SU-DHL-6 (cell line): ENCODE results near the gene SERTAD2.

Experiments
- H2AFZ ChIP-seq: fragments of 200-600 bp; sonication (generic); 2 replicates; pipeline ENCODE4 v1.6.1; 2014; ENCODE audit warnings: low read depth, mild to moderate bottlenecking, moderate library complexity, mixed read lengths, antibody characterized with exemption, low read length; ENCODE audit not compliant: severe bottlenecking
- H3F3A ChIP-seq: fragments of 200-600 bp; shearing (Covaris generic); 2 replicates; pipeline ENCODE4 v1.6.0; 2016; ENCODE audit warnings: antibody characterized with exemption, mild to moderate bottlenecking; ENCODE audit not compliant: insufficient read depth
- H3K27ac ChIP-seq: fragments of 200-600 bp; sonication (generic); 2 replicates; pipeline ENCODE4 v1.5.1; 2016; ENCODE audit warnings: low read depth, mild to moderate bottlenecking, low read length, moderate library complexity, mixed read lengths
- H3K27me3 ChIP-seq: fragments of 200-600 bp; sonication (generic), shearing (Covaris generic); 2 replicates; pipeline ENCODE4 v1.6.0; 2014; ENCODE audit warnings: mild to moderate bottlenecking, low read length
- H3K36me3 ChIP-seq: fragments of 200-600 bp; sonication (generic); 2 replicates; pipeline ENCODE4 v1.6.1; 2014; ENCODE audit warnings: mild to moderate bottlenecking, low read length, mixed read lengths
- H3K4me2 ChIP-seq: fragments of 300-600, 200-600 bp; shearing (Covaris generic), sonication (generic); 2 replicates; pipeline ENCODE4 v1.6.0; 2014; ENCODE audit warnings: low read length, low read depth, mild to moderate bottlenecking; ENCODE audit not compliant: poor library complexity, severe bottlenecking
- H3K4me3 ChIP-seq: fragments of 200-600 bp; sonication (generic); 2 replicates; pipeline ENCODE4 v1.5.1; 2014; ENCODE audit warnings: antibody characterized with exemption, low read length, mild to moderate bottlenecking, mixed read lengths; ENCODE audit not compliant: insufficient read depth, poor library complexity, severe bottlenecking
- H3K79me2 ChIP-seq: fragments of 200-600 bp; sonication (generic); 2 replicates; pipeline ENCODE4 v1.6.1; 2014; ENCODE audit warnings: mild to moderate bottlenecking, low read length, moderate library complexity; ENCODE audit not compliant: insufficient read depth
- H3K9ac ChIP-seq: fragments of 200-600 bp; sonication (generic); 2 replicates; pipeline ENCODE4 v1.7.0; 2014; ENCODE audit warnings: mild to moderate bottlenecking, low read length
- H3K9me2 ChIP-seq: fragments of 200-600 bp; sonication (generic); replicated peaks from 2 replicates; pipeline ENCODE4 v1.6.1; 2014; ENCODE audit warnings: low read length; ENCODE audit not compliant: insufficient read depth
- H3K9me3 ChIP-seq: fragments of 200-600 bp; sonication (generic); 2 replicates; pipeline ENCODE4 v1.6.1; 2014; ENCODE audit warnings: low read length, mixed read lengths; ENCODE audit not compliant: insufficient read depth
- H4K20me1 ChIP-seq: fragments of 200-600 bp; sonication (generic); 2 replicates; pipeline ENCODE4 v1.6.1; 2014; ENCODE audit warnings: low read depth, mild to moderate bottlenecking, antibody characterized with exemption, low read length, moderate library complexity, mixed read lengths
- CTCF ChIP-seq: fragments of 200-600 bp; sonication (generic); IDR thresholded peaks from one replicate; pipeline ENCODE4 v1.5.1; 2017; ENCODE audit warnings: antibody characterized with exemption, mild to moderate bottlenecking, low read length, moderate library complexity; ENCODE audit not compliant: insufficient read depth, poor library complexity, severe bottlenecking
- EZH2phosphoT487 ChIP-seq: fragments of 200-600 bp; sonication (generic), shearing (Covaris generic); conservative IDR thresholded peaks from 2 replicates; pipeline ENCODE4 v1.6.1; 2018; ENCODE audit warnings: mild to moderate bottlenecking, antibody characterized with exemption, low read length, moderate library complexity, mixed read lengths

SERTAD2 gene

GRCh38 chr2:64629875-64630274, 23.8 kb downstream of the SERTAD2 start:
- no peaks in the 10 kb centered on the region; the same call in 1 of the 2 replicates for H4K20me1 ChIP-seq
- TF ChIP-seq EZH2phosphoT487 (no peak), CTCF (no peak)

GRCh38 chr2:64629329-64629781, 24.4 kb downstream of the SERTAD2 start:
- Histone ChIP-seq H3K9me3 (no peaks in the 10 kb centered on the region), H4K20me1 (no peaks in the 10 kb centered on the region; the same call in 1 of the 2 replicates), H3K4me2 (no peak overlapping the region), H3F3A (peaks cover 11% of the 10 kb centered on the region; the same call in 1 of the 2 replicates), H2AFZ (no peak overlapping the region), H3K9me2 (no peaks in the 10 kb centered on the region), H3K9ac (no peak overlapping the region), H3K4me3 (no peak overlapping the region), H3K27me3 (no peaks in the 10 kb centered on the region), H3K79me2 (peaks cover 24% of the 10 kb centered on the region), H3K27ac (no peak overlapping the region), H3K36me3 (peaks cover 14% of the 10 kb centered on the region)
- no peak for TF ChIP-seq EZH2phosphoT487
- no peak for TF ChIP-seq CTCF

More at GRCh38 chr2:64629875-64630274, 23.8 kb downstream of the SERTAD2 start:
- Histone ChIP-seq H3K4me3 (no peak overlapping the region), H2AFZ (no peak overlapping the region), H3K4me2 (no peak overlapping the region), H3K9ac (no peak overlapping the region), H3K27me3 (no peaks in the 10 kb centered on the region), H3K9me3 (no peaks in the 10 kb centered on the region), H3K9me2 (no peaks in the 10 kb centered on the region), H3K36me3 (peaks cover 20% of the 10 kb centered on the region), H3K27ac (no peak overlapping the region), H3F3A (peaks cover 11% of the 10 kb centered on the region; the same call in 1 of the 2 replicates), H3K79me2 (peaks cover 29% of the 10 kb centered on the region)

GRCh38 chr2:64627860-64628841, 25.6 kb downstream of the SERTAD2 start:
- Histone ChIP-seq H3K9me2 (no peaks in the 10 kb centered on the region), H3K9me3 (no peaks in the 10 kb centered on the region), H3K36me3 (peaks cover 7% of the 10 kb centered on the region), H3K27ac (no peak overlapping the region), H3K79me2 (peaks cover 14% of the 10 kb centered on the region; the same call in 1 of the 2 replicates), H3K4me3 (no peak overlapping the region), H4K20me1 (no peaks in the 10 kb centered on the region; the same call in 1 of the 2 replicates), H3K9ac (no peak overlapping the region), H2AFZ (no peak overlapping the region), H3F3A (peaks cover 11% of the 10 kb centered on the region; the same call in 1 of the 2 replicates), H3K4me2 (no peak overlapping the region), H3K27me3 (no peaks in the 10 kb centered on the region)
- TF ChIP-seq EZH2phosphoT487, result no peak
- TF ChIP-seq CTCF, result no peak
